Activated CD4-positive, alpha-beta T cell treated with anti-CD3 and anti-CD28 coated beads, Interleukin-2, amount 10 ng/mL, durations not matched to agents 24 days and 14 days (primary cell): Measurements from ENCODE around the gene ACYP1. TPM values are rescaled to one million over a fixed set of nuclear protein-coding genes. Genes with fewer than 3 reads are reported as not detected.
A peak's percentile ranks its signal among the peaks of the same experiment; 100 is the strongest.
"Not testable (repeated sequence)": the region's sequence is repeated elsewhere in the genome, so short reads cannot be mapped to it uniquely, and the experiment has no call there.

Experiments
- DNase-seq: peaks from one replicate; pipeline ENCODE4 v3.0.0; 2022
- H3K27ac Mint-ChIP-seq: one replicate; pipeline ENCODE4 v1.8.0; 2022; ENCODE audit warnings: mild to moderate bottlenecking, mixed read lengths
- H3K27me3 Mint-ChIP-seq: one replicate; pipeline ENCODE4 v1.8.0; 2022; ENCODE audit warnings: mixed read lengths
- H3K36me3 Mint-ChIP-seq: one replicate; pipeline ENCODE4 v1.8.0; 2022; ENCODE audit warnings: low read depth, mild to moderate bottlenecking, mixed read lengths
- H3K4me1 Mint-ChIP-seq: one replicate; pipeline ENCODE4 v1.8.0; 2021; ENCODE audit warnings: mixed read lengths
- H3K4me3 Mint-ChIP-seq: one replicate; pipeline ENCODE4 v1.8.0; 2022; ENCODE audit warnings: mild to moderate bottlenecking, moderate library complexity, mixed read lengths
- H3K9me3 Mint-ChIP-seq: one replicate; pipeline ENCODE4 v1.8.0; 2021; ENCODE audit warnings: mixed read lengths
- intact Hi-C: fragments of 100-400 bp; cut with micrococcal nuclease; formaldehyde crosslinking; loops from one replicate; pipeline ENCODE4 v1.15.1; 2023
- total RNA-seq: library from RNA; stranded (reverse); gene quantifications from 2 replicates; pipeline ENCODE4 v1.2.3, GENCODE V29; 2022

ACYP1 gene
- total RNA-seq, 1 donor from 2014 or later, result 46.0 TPM

GRCh38 chr14:75084513-75084912 lies 20.7 kb upstream of the ACYP1 start:
- no peak overlapping the region for H3K27ac Mint-ChIP-seq
- DNase-seq, result no peak
- intact Hi-C loops, result no loop called here
- H3K27me3 Mint-ChIP-seq, result no peaks in the 10 kb centered on the region
- no peaks in the 10 kb centered on the region for H3K9me3 Mint-ChIP-seq
- no peaks in the 10 kb centered on the region for H3K4me1 Mint-ChIP-seq
- H3K36me3 Mint-ChIP-seq, result peaks cover 43% of the 10 kb centered on the region
- H3K4me3 Mint-ChIP-seq, result no peak overlapping the region

- DNase-seq, result no peak
- H3K27ac Mint-ChIP-seq, result no peak overlapping the region
- intact Hi-C loops, result no loop called here
Measured at GRCh38 chr14:75083271-75083670, 19.4 kb upstream of the ACYP1 start.

DNA sequence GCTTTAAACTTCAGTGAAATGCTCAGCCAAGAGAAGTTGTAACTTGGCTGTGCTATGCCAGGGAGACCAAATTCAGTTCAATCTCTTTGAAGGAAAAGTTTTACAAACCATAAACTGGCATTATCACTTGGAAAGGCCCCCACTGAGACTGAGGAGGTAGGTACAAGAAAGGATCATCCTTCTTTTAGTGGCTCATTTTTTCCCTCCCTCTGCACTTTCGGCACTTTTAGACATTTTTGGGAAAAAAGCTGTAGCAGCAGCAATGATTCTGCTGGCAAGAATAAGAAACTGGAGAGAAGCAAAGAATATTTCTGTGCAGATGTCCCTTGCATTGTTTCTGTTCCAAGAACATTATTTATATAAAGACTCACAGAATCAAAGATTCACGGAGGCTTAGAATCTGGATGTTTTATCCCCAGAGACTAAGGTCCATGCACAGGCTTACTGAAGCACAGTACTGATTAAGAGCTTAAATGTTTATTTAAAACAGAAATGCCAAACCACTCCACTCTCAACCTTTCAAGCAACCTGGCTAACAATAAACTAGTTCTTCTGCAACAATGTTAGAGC lies 17.9 kb upstream of the ACYP1 start:
- no peak overlapping the region for H3K4me3 Mint-ChIP-seq
- no peaks in the 10 kb centered on the region for H3K27me3 Mint-ChIP-seq
- intact Hi-C loops, result no loop called here
- H3K4me1 Mint-ChIP-seq, result no peaks in the 10 kb centered on the region
- H3K36me3 Mint-ChIP-seq, result peaks cover 35% of the 10 kb centered on the region
- DNase-seq, result no peak
- no peak overlapping the region for H3K27ac Mint-ChIP-seq
- H3K9me3 Mint-ChIP-seq, result no peaks in the 10 kb centered on the region

More at GRCh38 chr14:75083271-75083670, 19.4 kb upstream of the ACYP1 start:
- no peaks in the 10 kb centered on the region for H3K27me3 Mint-ChIP-seq
- H3K4me3 Mint-ChIP-seq, result no peak overlapping the region
- peaks cover 39% of the 10 kb centered on the region for H3K36me3 Mint-ChIP-seq
- H3K9me3 Mint-ChIP-seq, result no peaks in the 10 kb centered on the region
- H3K4me1 Mint-ChIP-seq, result no peaks in the 10 kb centered on the region

- Mint-ChIP-seq H3K27ac (no peak overlapping the region), H3K4me3 (no peak overlapping the region), H3K9me3 (no peaks in the 10 kb centered on the region), H3K27me3 (no peaks in the 10 kb centered on the region), H3K36me3 (peaks cover 22% of the 10 kb centered on the region), H3K4me1 (peaks cover 2% of the 10 kb centered on the region)
- intact Hi-C loops, result no loop called here
- DNase-seq, result no peak
Measured at GRCh38 chr14:75079521-75079920, 15.7 kb upstream of the ACYP1 start.

GRCh38 chr14:75077794-75078193 lies 14.0 kb upstream of the ACYP1 start:
- peaks cover 11% of the 10 kb centered on the region for H3K36me3 Mint-ChIP-seq
- H3K4me1 Mint-ChIP-seq, result peaks cover 2% of the 10 kb centered on the region
- no peak overlapping the region for H3K4me3 Mint-ChIP-seq
- DNase-seq, result no peak
- no peaks in the 10 kb centered on the region for H3K27me3 Mint-ChIP-seq
- no peak overlapping the region for H3K27ac Mint-ChIP-seq
- intact Hi-C loops, result no loop called here
- H3K9me3 Mint-ChIP-seq, result no peaks in the 10 kb centered on the region

- intact Hi-C loops, result no loop called here
- Mint-ChIP-seq H3K9me3 (no peaks in the 10 kb centered on the region), H3K36me3 (no peaks in the 10 kb centered on the region), H3K4me3 (peak overlapping the region; percentile 14), H3K4me1 (peaks cover 7% of the 10 kb centered on the region), H3K27me3 (no peaks in the 10 kb centered on the region), H3K27ac (no peak overlapping the region)
- DNase-seq, result no peak
Measured at GRCh38 chr14:75070383-75070782, 6.6 kb upstream of the ACYP1 start.

GRCh38 chr14:75069811-75070145 lies 6.0 kb upstream of the ACYP1 start:
- Mint-ChIP-seq H3K36me3 (no peaks in the 10 kb centered on the region), H3K4me1 (peaks cover 7% of the 10 kb centered on the region), H3K4me3 (no peak overlapping the region), H3K9me3 (no peaks in the 10 kb centered on the region), H3K27ac (peak overlapping the region; percentile 88), H3K27me3 (no peaks in the 10 kb centered on the region)
- DNase-seq, result no peak
- intact Hi-C loops, result loop anchor here (2.0 to 10.0 kb wide), 3 partner anchors 19 to 205 kb away; partner anchors contain the start of genes EIF2B2 and MLH3

DNA sequence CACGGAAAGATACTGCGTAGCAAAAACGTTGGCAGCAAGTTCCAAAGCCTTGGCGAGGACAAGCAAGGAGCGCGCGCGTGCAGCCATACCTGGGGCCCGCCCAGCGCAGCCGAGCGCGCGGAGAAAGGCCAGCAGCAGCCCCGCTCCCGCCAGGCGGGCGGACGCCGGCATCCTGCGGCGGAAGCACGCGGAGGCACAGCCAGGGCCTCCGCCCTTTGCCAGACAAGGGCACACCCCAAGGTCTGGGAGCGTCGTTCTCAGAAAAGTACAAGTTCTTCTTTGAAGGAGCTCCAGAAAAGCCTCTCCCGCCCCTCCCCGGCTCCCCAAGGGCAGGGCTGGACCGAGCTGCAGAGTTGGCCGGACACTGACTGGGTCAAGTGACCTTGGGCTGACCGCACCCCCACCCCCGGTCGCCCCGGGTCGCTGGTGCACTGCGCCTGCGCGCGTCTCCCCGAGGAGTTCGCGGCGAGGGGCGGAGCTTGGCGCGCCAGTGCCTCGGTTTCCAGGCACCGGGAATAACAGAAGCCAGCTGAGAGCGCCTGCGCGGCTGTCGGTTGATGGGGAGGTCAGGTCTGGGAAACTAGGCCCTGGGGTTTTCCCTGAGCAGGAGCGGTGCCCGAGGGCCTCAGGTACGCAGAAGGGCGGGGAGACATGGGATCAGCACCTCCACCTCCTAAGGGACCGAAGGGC lies 5.4 kb upstream of the ACYP1 start, which contains the start of gene ZC2HC1C:
ZC2HC1C (plus strand) TSS at position 521 of the 690 bp plus-strand sequence. CDS start 933 bp downstream, outside the sequence.
- peak within 1 kb of the TSS; percentile 14 for H3K4me3 Mint-ChIP-seq
- H3K27ac Mint-ChIP-seq, result peak within 1 kb of the TSS; percentile 88
- H3K36me3 Mint-ChIP-seq, result no peaks in the 10 kb centered on the region
- peak; percentile 91 for DNase-seq
- intact Hi-C loops, result loop anchor here (2.0 to 10.0 kb wide), 3 partner anchors 18 to 204 kb away; partner anchors contain the start of genes EIF2B2 and MLH3
- no peaks in the 10 kb centered on the region for H3K9me3 Mint-ChIP-seq
- no peaks in the 10 kb centered on the region for H3K27me3 Mint-ChIP-seq
- peaks cover 8% of the 10 kb centered on the region for H3K4me1 Mint-ChIP-seq

DNA sequence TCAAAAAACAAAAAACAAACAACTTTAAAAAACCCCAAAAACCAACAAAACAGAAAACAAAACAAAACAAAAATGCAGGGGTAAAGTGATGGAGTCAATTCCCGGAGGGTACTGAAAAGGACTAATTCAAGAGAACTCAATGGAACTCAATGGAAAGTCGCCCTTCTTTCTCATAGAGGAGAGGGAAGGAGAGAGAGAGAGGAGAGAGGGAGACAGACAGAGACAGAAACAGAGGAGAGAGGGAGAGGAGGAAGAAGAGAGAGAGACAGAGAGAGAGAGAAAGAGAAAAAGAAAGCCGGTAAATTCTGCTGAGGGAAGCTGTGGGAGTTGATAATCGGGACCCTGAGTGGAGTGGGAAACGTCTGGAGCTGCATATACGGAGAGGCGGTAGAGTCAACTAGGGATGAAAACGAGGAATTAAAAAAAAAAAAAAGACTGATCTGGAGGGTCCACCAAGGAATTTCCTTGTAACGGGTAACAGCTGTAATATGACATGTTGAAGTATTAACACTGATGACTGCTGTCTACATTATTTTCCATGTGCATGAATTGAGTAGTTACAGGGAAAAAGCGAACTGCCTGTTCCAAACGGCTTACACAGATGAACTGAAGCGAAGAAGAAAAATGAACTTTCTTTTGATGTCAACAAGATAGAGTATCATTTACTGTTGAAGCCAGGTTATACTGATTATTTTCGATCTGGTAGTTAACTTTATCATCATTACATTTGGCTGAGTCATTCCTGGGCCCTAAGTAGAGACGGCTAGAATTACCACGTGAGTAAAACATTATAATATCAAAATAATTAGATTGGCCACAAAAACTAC lies 4.7 kb upstream of the ACYP1 start:
- peaks cover 2% of the 10 kb centered on the region for H3K36me3 Mint-ChIP-seq
- H3K27me3 Mint-ChIP-seq, result no peaks in the 10 kb centered on the region
- H3K27ac Mint-ChIP-seq, result no peak overlapping the region
- H3K9me3 Mint-ChIP-seq, result no peaks in the 10 kb centered on the region
- intact Hi-C loops, result loop anchor here (2.0 to 10.0 kb wide), 3 partner anchors 18 to 204 kb away; partner anchors contain the start of genes EIF2B2 and MLH3
- no peak for DNase-seq
- no peak overlapping the region for H3K4me3 Mint-ChIP-seq
- peaks cover 12% of the 10 kb centered on the region for H3K4me1 Mint-ChIP-seq

DNA sequence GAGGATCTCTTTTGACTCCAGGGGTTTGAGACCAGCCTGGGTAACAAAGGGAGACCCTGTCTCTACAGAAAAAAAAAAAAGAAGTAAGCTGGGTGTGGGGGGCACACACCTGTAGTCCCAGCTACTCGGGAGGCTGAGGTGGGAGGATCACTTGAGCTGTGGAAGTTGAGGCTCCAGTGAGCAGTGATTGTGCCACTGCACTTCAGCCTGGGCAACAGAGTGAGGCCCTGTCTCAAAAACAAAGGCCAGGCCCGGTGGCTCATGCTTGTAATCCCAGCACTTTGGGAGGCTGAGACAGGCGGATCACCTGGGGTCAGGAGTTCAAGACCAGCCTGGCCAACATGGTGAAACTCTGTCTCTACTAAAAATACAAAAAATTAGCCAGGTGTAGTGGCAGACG lies 3.9 kb upstream of the ACYP1 start:
- not testable (repeated sequence) for H3K36me3 Mint-ChIP-seq, H3K27me3 Mint-ChIP-seq, DNase-seq, H3K4me3 Mint-ChIP-seq, H3K27ac Mint-ChIP-seq, H3K9me3 Mint-ChIP-seq
- H3K4me1 Mint-ChIP-seq, result peaks cover 19% of the 10 kb centered on the region
- intact Hi-C loops, result loop anchor here (2.0 to 10.0 kb wide), 3 partner anchors 17 to 203 kb away; partner anchors contain the start of genes EIF2B2 and MLH3

- DNase-seq, result no peak
- Mint-ChIP-seq H3K36me3 (peaks cover 2% of the 10 kb centered on the region), H3K27ac (no peak overlapping the region), H3K9me3 (no peaks in the 10 kb centered on the region), H3K4me3 (no peak overlapping the region), H3K4me1 (peaks cover 18% of the 10 kb centered on the region), H3K27me3 (no peaks in the 10 kb centered on the region)
- intact Hi-C loops, result loop anchor here (10.0 kb wide), 1 partner anchor 202 kb away; no protein-coding TSS in a partner anchor
Measured at GRCh38 chr14:75067212-75067611, 3.4 kb upstream of the ACYP1 start.

- H3K4me3 Mint-ChIP-seq, result no peak overlapping the region
- peaks cover 20% of the 10 kb centered on the region for H3K4me1 Mint-ChIP-seq
- H3K27me3 Mint-ChIP-seq, result no peaks in the 10 kb centered on the region
- H3K27ac Mint-ChIP-seq, result no peak overlapping the region
- intact Hi-C loops, result loop anchor here (10.0 kb wide), 1 partner anchor 202 kb away; no protein-coding TSS in a partner anchor
- DNase-seq, result no peak
- peaks cover 2% of the 10 kb centered on the region for H3K36me3 Mint-ChIP-seq
- H3K9me3 Mint-ChIP-seq, result no peaks in the 10 kb centered on the region
Measured at GRCh38 chr14:75066691-75067090, 2.9 kb upstream of the ACYP1 start.

- intact Hi-C loops, result loop anchor here (2.0 to 10.0 kb wide), 2 partner anchors 63 to 199 kb away; partner anchors contain the start of gene NEK9
Measured at GRCh38 chr14:75064205-75064567, 362 bp upstream of the ACYP1 start.

More at GRCh38 chr14:75064205-75064567, 362 bp upstream of the ACYP1 start:
- Mint-ChIP-seq H3K36me3 (peaks cover 23% of the 10 kb centered on the region), H3K9me3 (no peaks in the 10 kb centered on the region), H3K4me3 (peak overlapping the region; percentile 100), H3K27ac (peak overlapping the region; percentile 97), H3K27me3 (no peaks in the 10 kb centered on the region), H3K4me1 (peaks cover 33% of the 10 kb centered on the region)
- DNase-seq, result no peak
